Neural cell (in vitro differentiated cells): Measurements from ENCODE around the gene SELENOI. TPM values are rescaled to one million over a fixed set of nuclear protein-coding genes. Genes with fewer than 3 reads are reported as not detected.

Experiments
- H2AFZ ChIP-seq: fragments of 200-600, 300-800 bp; sonication (generic), shearing (Covaris generic); 2 replicates; pipeline ENCODE4 v1.6.0; 2014; ENCODE audit warnings: low read depth, mild to moderate bottlenecking, antibody characterized with exemption, low read length, moderate library complexity
- H3F3A ChIP-seq: fragments of 200-600 bp; shearing (Covaris generic); 2 replicates; pipeline ENCODE4 v1.6.1; 2016; ENCODE audit warnings: mild to moderate bottlenecking, moderate library complexity, mixed read lengths, antibody characterized with exemption, low read length; ENCODE audit not compliant: insufficient read depth, poor library complexity, severe bottlenecking
- H3K27ac ChIP-seq: fragments of 200-600, 300-800 bp; sonication (generic), shearing (Covaris generic); 2 replicates; pipeline ENCODE4 v1.5.1; 2014; ENCODE audit warnings: mild to moderate bottlenecking, low read length, moderate library complexity
- H3K27me3 ChIP-seq: fragments of 300-800, 200-600 bp; sonication (generic), shearing (Covaris generic); 2 replicates; pipeline ENCODE4 v1.6.0; 2014; ENCODE audit warnings: mild to moderate bottlenecking, low read depth, low read length, moderate library complexity; ENCODE audit not compliant: insufficient read depth
- H3K36me3 ChIP-seq: fragments of 300-800, 200-600 bp; sonication (generic), shearing (Covaris generic); 2 replicates; pipeline ENCODE4 v1.5.1; 2014; ENCODE audit warnings: mild to moderate bottlenecking, antibody characterized with exemption, low read length, moderate library complexity; ENCODE audit not compliant: insufficient read depth
- H3K4me2 ChIP-seq: fragments of 300-800, 200-600 bp; sonication (generic), shearing (Covaris generic); 2 replicates; pipeline ENCODE4 v1.6.0; 2014; ENCODE audit warnings: mild to moderate bottlenecking, low read length
- H3K4me3 ChIP-seq: fragments of 300-800, 200-600 bp; sonication (generic), shearing (Covaris generic); 2 replicates; pipeline ENCODE4 v1.5.1; 2014; ENCODE audit warnings: mild to moderate bottlenecking, low read length, moderate library complexity
- H3K79me2 ChIP-seq: fragments of 200-600 bp; shearing (Covaris generic); replicated peaks from 2 replicates; pipeline ENCODE4 v1.6.0; 2014; ENCODE audit warnings: mild to moderate bottlenecking, low read length, moderate library complexity; ENCODE audit not compliant: insufficient read depth
- H3K9ac ChIP-seq: fragments of 300-800, 200-600 bp; sonication (generic), shearing (Covaris generic); 2 replicates; pipeline ENCODE4 v1.6.1; 2016; ENCODE audit warnings: mild to moderate bottlenecking, low read length, mixed read lengths
- H3K9me2 ChIP-seq: fragments of 200-600 bp; shearing (Covaris generic); 2 replicates; pipeline ENCODE4 v1.6.1; 2016; ENCODE audit warnings: mild to moderate bottlenecking, low read length, mixed read lengths; ENCODE audit not compliant: insufficient read depth
- H3K9me3 ChIP-seq: fragments of 200-600, 300-800 bp; sonication (generic), shearing (Covaris generic); 2 replicates; pipeline ENCODE4 v1.6.1; 2016; ENCODE audit warnings: mild to moderate bottlenecking, mixed run types, low read length, moderate library complexity, mixed read lengths
- H4K20me1 ChIP-seq: fragments of 200-600 bp; shearing (Covaris generic); 2 replicates; pipeline ENCODE4 v1.6.1; 2016; ENCODE audit warnings: mild to moderate bottlenecking, mixed run types; ENCODE audit not compliant: insufficient read depth
- CTCF ChIP-seq: fragments of 450-650 bp; IDR thresholded peaks from 2 replicates; pipeline ENCODE4 v1.5.1; 2014; ENCODE audit warnings: antibody characterized with exemption, mild to moderate bottlenecking, moderate library complexity; ENCODE audit not compliant: poor library complexity, severe bottlenecking
- EP300 ChIP-seq: fragments of 450-650 bp; conservative IDR thresholded peaks from 2 replicates; pipeline ENCODE4 v1.6.1; 2014; ENCODE audit warnings: antibody characterized with exemption, mild to moderate bottlenecking, moderate library complexity; ENCODE audit not compliant: poor library complexity, severe bottlenecking
- EZH2 ChIP-seq: fragments of 200-600, 300-800 bp; shearing (Covaris generic), sonication (generic); IDR thresholded peaks from 2 replicates; pipeline ENCODE4 v1.6.1; 2014; ENCODE audit warnings: antibody characterized with exemption, low read length, borderline replicate concordance, mild to moderate bottlenecking; ENCODE audit not compliant: insufficient read depth, poor library complexity, severe bottlenecking
- MXI1 ChIP-seq: fragments of 450-650 bp; conservative IDR thresholded peaks from 2 replicates; pipeline ENCODE4 v1.6.1; 2014; ENCODE audit warnings: antibody characterized with exemption, mild to moderate bottlenecking; ENCODE audit not compliant: poor library complexity, severe bottlenecking
- REST ChIP-seq: IDR thresholded peaks from 2 replicates; pipeline ENCODE4 v1.6.1; 2012; ENCODE audit warnings: borderline replicate concordance
- SMC3 ChIP-seq: fragments of 450-650 bp; conservative IDR thresholded peaks from 2 replicates; pipeline ENCODE4 v1.6.1; 2014; ENCODE audit warnings: antibody characterized with exemption, mild to moderate bottlenecking, moderate library complexity; ENCODE audit not compliant: poor library complexity
- TAF1 ChIP-seq: IDR thresholded peaks from 2 replicates; pipeline ENCODE4 v1.6.1; 2012; ENCODE audit warnings: low read depth
- polyA plus RNA-seq: library from polyadenylated mRNA; depleted of rRNA; stranded (reverse); fragments of >200 nt; gene quantifications from 2 replicates; pipeline ENCODE4 v1.2.3, GENCODE V29; 2014

Gene SELENOI
- polyA plus RNA-seq, 1 donor from 2014 or later: 25.2 TPM

GRCh38 chr2:26407526-26407925 is 61.6 kb downstream of the SELENOI start:
- no peak for TF ChIP-seq TAF1
- no peak overlapping the region for H3K4me2 ChIP-seq
- no peak overlapping the region for H3K27ac ChIP-seq
- no peaks in the 10 kb centered on the region for H4K20me1 ChIP-seq
- H3K27me3 ChIP-seq: no peaks in the 10 kb centered on the region
- H3K9me3 ChIP-seq: no peaks in the 10 kb centered on the region
- no peaks in the 10 kb centered on the region for H3K9me2 ChIP-seq
- H3K36me3 ChIP-seq: no peaks in the 10 kb centered on the region
- H3F3A ChIP-seq: no peaks in the 10 kb centered on the region
- H3K4me3 ChIP-seq: no peak overlapping the region
- no peak overlapping the region for H2AFZ ChIP-seq
- H3K79me2 ChIP-seq: no peaks in the 10 kb centered on the region
- H3K9ac ChIP-seq: no peak overlapping the region

GRCh38 chr2:26409785-26410184 is 63.8 kb downstream of the SELENOI start:
- TF ChIP-seq TAF1 (no peak), EZH2 (no peak), SMC3 (no peak), REST (no peak), MXI1 (no peak), CTCF (no peak), EP300 (no peak)
- no peaks in the 10 kb centered on the region for H4K20me1 ChIP-seq
- H3K27me3 ChIP-seq: no peaks in the 10 kb centered on the region
- H3K9me2 ChIP-seq: no peaks in the 10 kb centered on the region
- H3F3A ChIP-seq: no peaks in the 10 kb centered on the region
- H3K4me3 ChIP-seq: no peak overlapping the region
- H3K79me2 ChIP-seq: no peaks in the 10 kb centered on the region
- no peak overlapping the region for H3K9ac ChIP-seq
- no peak overlapping the region for H2AFZ ChIP-seq
- no peak overlapping the region for H3K27ac ChIP-seq
- H3K9me3 ChIP-seq: no peaks in the 10 kb centered on the region
- no peak overlapping the region for H3K4me2 ChIP-seq
- no peaks in the 10 kb centered on the region for H3K36me3 ChIP-seq

GRCh38 chr2:26410764-26411243 is 64.9 kb downstream of the SELENOI start:
- Histone ChIP-seq H3F3A (no peaks in the 10 kb centered on the region), H2AFZ (no peak overlapping the region), H3K9ac (no peak overlapping the region), H3K9me2 (no peaks in the 10 kb centered on the region), H3K9me3 (no peaks in the 10 kb centered on the region), H3K79me2 (no peaks in the 10 kb centered on the region), H3K4me3 (no peak overlapping the region), H4K20me1 (no peaks in the 10 kb centered on the region), H3K27me3 (no peaks in the 10 kb centered on the region), H3K4me2 (no peak overlapping the region), H3K36me3 (no peaks in the 10 kb centered on the region), H3K27ac (no peak overlapping the region)
- TF ChIP-seq EP300: no peak
- TF ChIP-seq SMC3: no peak
- no peak for TF ChIP-seq TAF1
